ENCODE measurements around the gene LPP.

DNA sequence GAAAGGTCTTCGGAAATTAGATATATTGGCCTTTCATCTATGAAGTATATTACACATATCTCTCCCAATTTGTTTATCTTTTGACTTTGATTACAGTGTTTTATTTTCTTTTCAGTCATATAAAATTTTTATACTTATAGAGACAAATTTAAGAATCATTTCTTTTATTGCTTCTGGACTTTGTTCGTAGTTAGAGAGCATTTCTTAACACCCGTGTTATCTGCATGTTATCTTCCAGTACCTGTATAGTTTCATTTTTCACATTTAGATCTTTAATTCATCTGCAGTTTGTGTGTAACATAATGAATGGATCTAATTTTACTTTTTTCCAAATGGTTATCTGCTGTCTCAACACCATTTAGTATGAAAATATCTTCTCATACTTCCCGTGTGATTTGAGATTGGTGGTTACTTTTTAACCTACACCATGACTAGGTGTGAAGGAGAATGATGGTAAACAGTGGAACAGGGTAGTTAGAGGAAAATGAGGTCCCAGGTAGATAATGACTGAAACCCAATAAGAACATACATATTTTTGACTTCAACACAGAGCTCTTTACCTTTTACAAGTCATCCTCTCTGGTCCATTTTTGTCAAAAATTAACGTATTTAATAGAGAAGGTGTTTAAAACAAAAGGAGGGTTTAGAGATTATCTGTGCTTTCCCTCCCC lies 99.3 kb downstream of the LPP start:
- TF ChIP-seq, protein P1, sequence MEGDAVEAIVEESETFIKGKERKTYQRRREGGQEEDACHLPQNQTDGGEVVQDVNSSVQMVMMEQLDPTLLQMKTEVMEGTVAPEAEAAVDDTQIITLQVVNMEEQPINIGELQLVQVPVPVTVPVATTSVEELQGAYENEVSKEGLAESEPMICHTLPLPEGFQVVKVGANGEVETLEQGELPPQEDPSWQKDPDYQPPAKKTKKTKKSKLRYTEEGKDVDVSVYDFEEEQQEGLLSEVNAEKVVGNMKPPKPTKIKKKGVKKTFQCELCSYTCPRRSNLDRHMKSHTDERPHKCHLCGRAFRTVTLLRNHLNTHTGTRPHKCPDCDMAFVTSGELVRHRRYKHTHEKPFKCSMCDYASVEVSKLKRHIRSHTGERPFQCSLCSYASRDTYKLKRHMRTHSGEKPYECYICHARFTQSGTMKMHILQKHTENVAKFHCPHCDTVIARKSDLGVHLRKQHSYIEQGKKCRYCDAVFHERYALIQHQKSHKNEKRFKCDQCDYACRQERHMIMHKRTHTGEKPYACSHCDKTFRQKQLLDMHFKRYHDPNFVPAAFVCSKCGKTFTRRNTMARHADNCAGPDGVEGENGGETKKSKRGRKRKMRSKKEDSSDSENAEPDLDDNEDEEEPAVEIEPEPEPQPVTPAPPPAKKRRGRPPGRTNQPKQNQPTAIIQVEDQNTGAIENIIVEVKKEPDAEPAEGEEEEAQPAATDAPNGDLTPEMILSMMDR (conservative IDR thresholded peaks at IDR 0.05; ENCODE audit: low read depth, low read length): no peak
- TF ChIP-seq EZH2 (IDR thresholded peaks at IDR 0.05; ENCODE audit: low read length, unreplicated experiment): no peak

Data from PC-3 (cell line).